Hematopoietic multipotent progenitor cell treated with erythropoietin and hydrocortisone succinate and interleukin-3 and kit ligand, for 17 days (in vitro differentiated cells): ENCODE data around the gene AUTS2.

Experiments used
- DNase-seq: peaks from one replicate; pipeline ENCODE4 v3.0.0-alpha.2; 2015; ENCODE audit warnings: low spot score

The AUTS2 gene

GRCh38 chr7:70068531-70068930 lies 470.3 kb downstream of the AUTS2 start:
- no peak for DNase-seq

GRCh38 chr7:70069977-70070376 lies 471.7 kb downstream of the AUTS2 start:
- DNase-seq = no peak

GRCh38 chr7:70071766-70072165 lies 473.5 kb downstream of the AUTS2 start:
- no peak for DNase-seq

GRCh38 chr7:70072220-70072619 lies 473.9 kb downstream of the AUTS2 start:
- no peak for DNase-seq

- DNase-seq = no peak
These were observed 478.1 kb downstream of the AUTS2 start for GRCh38 chr7:70076325-70076724.

- no peak for DNase-seq
These were observed 483.9 kb downstream of the AUTS2 start for GRCh38 chr7:70082099-70082611.

- no peak for DNase-seq
These were observed 493.1 kb downstream of the AUTS2 start for GRCh38 chr7:70091362-70091761.

GRCh38 chr7:70092314-70093204 lies 494.3 kb downstream of the AUTS2 start:
- DNase-seq = no peak

GRCh38 chr7:70093205-70093904 lies 495.1 kb downstream of the AUTS2 start:
- DNase-seq = no peak

GRCh38 chr7:70094831-70095230 lies 496.6 kb downstream of the AUTS2 start:
- DNase-seq = no peak

GRCh38 chr7:70097645-70098044 lies 499.4 kb downstream of the AUTS2 start:
- no peak for DNase-seq

- DNase-seq = no peak
These were observed 499.9 kb downstream of the AUTS2 start for GRCh38 chr7:70098133-70098561.

- no peak for DNase-seq
These were observed 500.8 kb downstream of the AUTS2 start for GRCh38 chr7:70098905-70099672.

GRCh38 chr7:70104243-70104642 lies 506.0 kb downstream of the AUTS2 start:
- no peak for DNase-seq

GRCh38 chr7:70113078-70113477 lies 514.8 kb downstream of the AUTS2 start:
- DNase-seq = no peak

GRCh38 chr7:70113536-70113935 lies 515.3 kb downstream of the AUTS2 start:
- no peak for DNase-seq

GRCh38 chr7:70114806-70115205 lies 516.5 kb downstream of the AUTS2 start:
- DNase-seq = no peak

GRCh38 chr7:70116244-70116643 lies 518.0 kb downstream of the AUTS2 start:
- DNase-seq = no peak

- no peak for DNase-seq
These were observed 518.6 kb downstream of the AUTS2 start for GRCh38 chr7:70116867-70117266.

- no peak for DNase-seq
These were observed 522.6 kb downstream of the AUTS2 start for GRCh38 chr7:70120851-70121250.

GRCh38 chr7:70131817-70132216 lies 533.5 kb downstream of the AUTS2 start:
- no peak for DNase-seq

GRCh38 chr7:70132226-70132851 lies 534.1 kb downstream of the AUTS2 start:
- no peak for DNase-seq
